Loucy (cell line): ENCODE data around the gene RSRP1.

Source experiments
- EZH2phosphoT487 ChIP-seq: fragments of 200-600 bp; IDR thresholded peaks from 2 replicates; pipeline ENCODE4 v1.6.1; 2018; ENCODE audit warnings: antibody characterized with exemption, mild to moderate bottlenecking, moderate library complexity, borderline replicate concordance
- TF ChIP-seq, protein P1 (sequence below): fragments of 200-600 bp; sonication (generic); conservative IDR thresholded peaks from 2 replicates; pipeline ENCODE4 v1.5.1; 2014; ENCODE audit warnings: mild to moderate bottlenecking, antibody characterized with exemption, low read length

DNA sequence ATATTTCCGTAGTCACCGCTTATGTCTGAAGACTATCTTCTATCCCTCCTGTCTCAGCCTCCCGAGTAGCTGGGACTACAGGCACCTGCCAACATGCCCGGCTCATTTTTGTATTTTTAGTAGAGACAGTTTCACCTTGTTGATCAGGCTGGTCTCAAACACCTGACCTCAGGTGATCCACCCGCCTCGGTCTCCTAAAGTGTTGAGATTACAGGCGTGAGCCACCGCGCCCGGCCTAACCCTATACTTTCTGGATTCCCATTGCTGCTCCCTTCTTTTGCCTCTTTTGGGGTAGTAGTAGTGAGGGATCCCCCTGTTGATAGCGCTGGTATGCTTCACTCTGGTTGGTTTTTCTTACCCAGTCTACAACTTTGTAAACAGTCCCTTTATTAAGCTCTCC lies 9.2 kb downstream of the RSRP1 start:
- TF ChIP-seq, protein P1, sequence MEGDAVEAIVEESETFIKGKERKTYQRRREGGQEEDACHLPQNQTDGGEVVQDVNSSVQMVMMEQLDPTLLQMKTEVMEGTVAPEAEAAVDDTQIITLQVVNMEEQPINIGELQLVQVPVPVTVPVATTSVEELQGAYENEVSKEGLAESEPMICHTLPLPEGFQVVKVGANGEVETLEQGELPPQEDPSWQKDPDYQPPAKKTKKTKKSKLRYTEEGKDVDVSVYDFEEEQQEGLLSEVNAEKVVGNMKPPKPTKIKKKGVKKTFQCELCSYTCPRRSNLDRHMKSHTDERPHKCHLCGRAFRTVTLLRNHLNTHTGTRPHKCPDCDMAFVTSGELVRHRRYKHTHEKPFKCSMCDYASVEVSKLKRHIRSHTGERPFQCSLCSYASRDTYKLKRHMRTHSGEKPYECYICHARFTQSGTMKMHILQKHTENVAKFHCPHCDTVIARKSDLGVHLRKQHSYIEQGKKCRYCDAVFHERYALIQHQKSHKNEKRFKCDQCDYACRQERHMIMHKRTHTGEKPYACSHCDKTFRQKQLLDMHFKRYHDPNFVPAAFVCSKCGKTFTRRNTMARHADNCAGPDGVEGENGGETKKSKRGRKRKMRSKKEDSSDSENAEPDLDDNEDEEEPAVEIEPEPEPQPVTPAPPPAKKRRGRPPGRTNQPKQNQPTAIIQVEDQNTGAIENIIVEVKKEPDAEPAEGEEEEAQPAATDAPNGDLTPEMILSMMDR = no peak
- TF ChIP-seq EZH2phosphoT487 = no peak
